Prostate gland (tissue), 2 donors: ENCODE measurements around the gene VAV2.

ENCODE experiments used
- POLR2AphosphoS5 ChIP-seq: sonication (generic); formaldehyde crosslinking; IDR thresholded peaks from one replicate; pipeline ENCODE4 v1.6.1; 2017; ENCODE audit warnings: antibody characterized with exemption
- TF ChIP-seq, protein P1 (sequence below), 4 experiments: fragments of 200-600 bp in 2 of 4; fragments of 450-650 bp in 2 of 4; sonication (generic) in 2 of 4; IDR thresholded peaks; 1 replicate in 3 of 4; 2 replicates in 1 of 4; pipeline ENCODE4 v1.5.1; 2016 to 2019; ENCODE audit warnings: antibody characterized with exemption in 4 of 4, mild to moderate bottlenecking in 2 of 4, moderate library complexity in 2 of 4

DNA sequence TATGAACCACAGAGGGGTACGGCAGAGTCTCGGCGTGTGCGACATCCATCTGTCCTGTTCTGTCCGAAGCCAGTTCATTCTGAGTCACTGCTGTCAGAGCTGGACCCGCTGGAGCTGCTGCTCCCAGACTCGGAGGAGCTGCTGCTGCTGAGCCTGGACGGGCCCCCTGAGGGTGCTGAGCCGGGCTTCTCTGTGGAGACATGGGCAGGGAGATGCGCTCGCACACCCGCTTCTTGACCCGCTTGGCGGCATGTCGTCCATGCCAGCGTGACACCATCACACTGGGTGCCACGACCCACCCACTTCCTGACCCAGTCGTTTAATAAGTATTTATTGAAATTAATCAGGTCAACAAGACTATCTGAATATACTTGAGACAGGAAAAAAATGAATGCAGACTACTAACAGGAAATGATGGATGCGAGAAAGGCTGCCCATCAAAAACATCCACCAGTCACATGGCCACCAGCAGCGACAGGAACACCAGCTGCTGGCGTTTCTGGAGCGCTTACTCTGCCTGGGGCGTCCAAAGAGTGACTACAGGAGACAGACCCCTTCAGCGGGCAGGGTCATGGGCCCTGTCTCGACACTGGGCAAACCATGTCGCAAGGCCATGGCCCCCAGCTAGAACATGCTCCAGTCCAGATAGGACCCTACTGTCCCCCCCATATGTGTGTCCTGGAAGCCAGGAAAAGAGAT lies 41.5 kb upstream of the VAV2 start:
- TF ChIP-seq, protein P1, sequence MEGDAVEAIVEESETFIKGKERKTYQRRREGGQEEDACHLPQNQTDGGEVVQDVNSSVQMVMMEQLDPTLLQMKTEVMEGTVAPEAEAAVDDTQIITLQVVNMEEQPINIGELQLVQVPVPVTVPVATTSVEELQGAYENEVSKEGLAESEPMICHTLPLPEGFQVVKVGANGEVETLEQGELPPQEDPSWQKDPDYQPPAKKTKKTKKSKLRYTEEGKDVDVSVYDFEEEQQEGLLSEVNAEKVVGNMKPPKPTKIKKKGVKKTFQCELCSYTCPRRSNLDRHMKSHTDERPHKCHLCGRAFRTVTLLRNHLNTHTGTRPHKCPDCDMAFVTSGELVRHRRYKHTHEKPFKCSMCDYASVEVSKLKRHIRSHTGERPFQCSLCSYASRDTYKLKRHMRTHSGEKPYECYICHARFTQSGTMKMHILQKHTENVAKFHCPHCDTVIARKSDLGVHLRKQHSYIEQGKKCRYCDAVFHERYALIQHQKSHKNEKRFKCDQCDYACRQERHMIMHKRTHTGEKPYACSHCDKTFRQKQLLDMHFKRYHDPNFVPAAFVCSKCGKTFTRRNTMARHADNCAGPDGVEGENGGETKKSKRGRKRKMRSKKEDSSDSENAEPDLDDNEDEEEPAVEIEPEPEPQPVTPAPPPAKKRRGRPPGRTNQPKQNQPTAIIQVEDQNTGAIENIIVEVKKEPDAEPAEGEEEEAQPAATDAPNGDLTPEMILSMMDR (IDR thresholded peaks at IDR 0.05), result no peak
- TF ChIP-seq POLR2AphosphoS5, result no peak
